HG03571 (cell line): ENCODE data around the gene ITFG2.
"Not testable (repeated sequence)": the region's sequence is repeated elsewhere in the genome, so short reads cannot be mapped to it uniquely, and the experiment has no call there.

Experiments
- ATAC-seq: cut with Tn5 transposase; IDR thresholded peaks from one replicate; pipeline ENCODE4 v1.9.1; 2021; ENCODE audit not compliant: unreplicated experiment

Gene ITFG2

DNA sequence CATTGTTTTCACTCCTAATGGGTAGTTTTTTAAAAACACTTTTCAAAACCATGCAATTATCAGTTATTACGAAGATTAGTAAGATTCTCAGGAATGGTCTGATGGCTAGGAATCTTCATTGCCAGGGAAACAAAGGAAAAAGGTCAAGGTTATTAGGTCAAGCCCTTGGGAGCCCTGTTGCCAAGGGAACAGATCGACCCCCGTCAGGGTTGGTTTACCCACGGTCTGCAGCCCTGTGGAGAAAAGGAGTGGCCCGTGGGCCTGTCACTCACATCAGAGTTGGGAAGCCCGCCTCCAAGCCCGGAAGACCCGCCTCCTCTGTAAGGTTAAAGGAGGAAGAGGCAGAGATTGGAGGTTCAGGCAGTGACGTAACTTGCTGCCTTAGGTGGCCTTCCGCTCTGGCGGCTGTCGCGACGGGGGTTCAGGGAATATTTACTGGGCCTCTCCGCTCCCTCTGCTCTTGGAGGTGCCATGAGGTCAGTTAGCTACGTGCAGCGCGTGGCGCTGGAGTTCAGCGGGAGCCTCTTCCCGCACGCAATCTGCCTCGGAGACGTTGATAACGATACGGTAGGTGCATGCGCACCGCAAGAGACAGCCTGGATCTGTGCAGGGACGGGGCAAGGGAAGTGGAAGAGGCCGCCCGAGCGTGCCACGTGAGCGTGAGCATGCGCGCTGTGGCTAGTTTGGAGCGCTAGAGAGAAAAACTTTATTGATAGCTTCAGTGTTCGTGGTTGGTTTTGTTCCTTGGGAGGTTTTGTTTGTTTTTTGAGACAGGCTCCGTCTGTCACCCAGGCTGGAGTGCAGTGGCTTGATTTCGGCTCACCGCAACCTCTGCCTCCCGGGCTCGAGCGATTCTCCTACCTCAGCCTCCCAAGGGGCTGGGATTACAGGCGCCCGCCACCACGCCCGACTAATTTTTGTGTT lies at the start of gene ITFG2:
TSS of gene ITFG2 (plus strand) at position 379 of the 924 bp plus-strand sequence. CDS start at position 472, 93 bp downstream.
- peak; percentile 92 for ATAC-seq

DNA sequence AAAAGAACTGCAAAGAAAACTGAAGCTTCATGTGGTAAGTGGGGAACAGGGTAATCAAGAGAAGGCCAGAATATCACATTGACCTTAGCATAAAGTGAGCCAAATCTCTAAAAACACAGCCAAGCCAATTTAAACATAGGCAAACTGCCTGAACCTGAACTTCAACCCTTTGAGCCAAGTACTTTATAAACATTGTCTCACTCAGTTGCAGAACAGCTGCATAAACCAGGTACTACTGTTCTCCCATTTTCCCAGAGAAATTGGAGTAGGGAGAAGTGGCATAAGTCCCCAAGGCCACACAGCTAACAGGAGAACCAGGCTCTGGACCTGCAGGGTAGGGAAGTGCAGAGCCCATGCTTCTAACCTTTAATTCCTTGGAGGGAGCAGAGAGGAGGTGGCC lies 48.1 kb upstream of the ITFG2 start:
- no peak for ATAC-seq

DNA sequence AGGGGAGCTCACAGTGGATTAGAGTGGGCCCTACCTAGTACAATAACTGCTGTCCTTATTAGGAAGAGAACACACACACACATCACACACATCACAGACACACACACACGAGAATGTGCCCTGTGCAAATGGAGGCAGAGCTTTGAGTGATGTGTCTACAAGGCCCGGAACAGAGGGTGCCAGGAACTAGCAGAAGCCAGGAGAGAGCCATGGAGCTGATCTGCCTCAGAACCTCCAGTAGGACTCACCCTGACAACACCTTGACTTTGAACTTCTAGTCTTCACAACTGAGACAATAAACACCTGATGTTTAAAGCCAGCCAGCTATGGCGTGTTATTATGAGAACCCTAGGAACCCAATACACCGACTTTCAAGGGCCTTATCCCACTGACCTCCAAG lies 47.4 kb upstream of the ITFG2 start:
- ATAC-seq: no peak

DNA sequence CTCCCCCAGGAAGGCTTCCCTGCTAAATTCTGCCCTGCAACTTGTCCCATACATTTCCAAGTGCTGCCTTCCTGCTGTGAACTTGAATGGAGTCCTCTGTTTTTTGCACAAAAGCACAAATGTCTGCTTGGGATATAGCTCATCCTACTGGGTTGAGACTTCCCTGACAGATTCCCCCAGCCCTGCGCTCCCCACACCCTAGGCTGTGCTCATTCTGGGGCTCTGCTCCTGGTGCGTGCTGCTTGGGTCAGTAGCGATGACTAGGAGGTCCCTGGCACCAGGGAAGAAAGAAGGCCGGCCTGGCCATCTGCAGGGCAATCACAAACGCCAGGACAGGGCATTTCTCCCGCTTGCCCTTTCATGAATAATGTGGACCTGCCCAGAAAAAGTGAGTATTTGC lies 46.9 kb upstream of the ITFG2 start:
- ATAC-seq: no peak

DNA sequence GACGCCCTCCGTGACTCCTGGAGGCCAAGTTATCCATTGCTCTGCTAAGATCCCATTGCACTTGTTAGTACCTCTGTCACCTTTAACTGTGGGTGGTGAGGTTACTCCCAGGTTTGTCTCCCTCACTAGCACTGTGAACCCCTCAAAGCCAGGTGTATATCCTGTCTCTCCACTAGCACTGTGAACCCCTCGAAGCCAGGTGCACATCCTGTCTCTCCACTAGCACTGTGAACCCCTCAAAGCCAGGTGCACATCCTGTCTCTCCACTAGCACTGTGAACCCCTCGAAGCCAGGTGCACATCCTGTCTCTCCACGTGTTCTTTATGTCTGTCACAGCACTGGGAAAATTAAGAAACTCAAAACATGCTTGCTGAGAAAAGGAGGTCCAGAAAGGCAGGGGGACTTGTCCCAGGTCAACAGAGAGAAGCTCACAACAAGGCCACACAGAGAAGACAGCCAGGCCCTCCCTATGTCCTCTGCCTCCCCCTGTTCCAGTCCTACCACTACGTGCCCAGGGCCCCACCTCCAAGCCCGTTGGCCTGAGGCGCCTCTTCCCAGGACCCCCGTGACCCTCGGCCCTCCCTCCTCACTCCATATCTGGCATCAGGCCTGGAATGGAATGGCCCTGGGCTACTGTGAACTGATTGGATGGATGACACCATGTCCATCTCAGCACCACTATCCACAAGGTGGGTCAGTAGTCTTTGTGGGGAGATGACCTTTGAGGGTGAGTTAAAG lies 44.1 kb upstream of the ITFG2 start:
- no peak for ATAC-seq

DNA sequence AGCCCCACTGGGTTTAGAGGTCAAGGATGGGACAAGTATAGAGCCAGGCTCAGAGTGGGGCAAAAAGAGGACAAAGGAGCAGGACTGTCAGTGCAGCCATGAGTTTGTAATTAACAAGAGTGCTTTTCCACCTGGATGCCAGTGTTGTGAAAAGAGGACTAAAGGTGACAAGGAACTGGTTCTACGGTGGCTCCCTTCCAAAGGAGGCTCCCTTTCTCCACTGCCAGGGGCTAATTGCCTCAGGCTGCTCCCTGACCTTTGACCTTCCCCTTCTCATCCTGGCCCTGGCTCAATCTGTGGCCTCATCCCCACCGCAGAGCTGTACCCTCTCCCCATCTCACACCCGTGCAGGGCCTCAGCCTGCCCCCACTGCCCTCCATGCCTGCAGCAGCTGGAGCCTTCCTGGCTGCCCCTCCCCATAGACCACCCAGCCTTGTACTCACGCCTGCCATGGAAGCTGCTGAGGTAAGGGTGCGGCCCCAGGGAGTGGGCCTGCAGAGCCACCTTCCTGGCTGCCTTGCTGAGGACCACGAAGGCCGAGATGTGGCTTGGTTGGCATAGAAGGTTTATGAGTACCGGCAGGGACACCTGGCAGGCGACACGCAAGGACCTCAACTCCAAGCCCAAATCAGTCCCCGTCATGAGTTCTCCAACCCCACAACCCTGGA lies 42.5 kb upstream of the ITFG2 start:
- no peak for ATAC-seq

DNA sequence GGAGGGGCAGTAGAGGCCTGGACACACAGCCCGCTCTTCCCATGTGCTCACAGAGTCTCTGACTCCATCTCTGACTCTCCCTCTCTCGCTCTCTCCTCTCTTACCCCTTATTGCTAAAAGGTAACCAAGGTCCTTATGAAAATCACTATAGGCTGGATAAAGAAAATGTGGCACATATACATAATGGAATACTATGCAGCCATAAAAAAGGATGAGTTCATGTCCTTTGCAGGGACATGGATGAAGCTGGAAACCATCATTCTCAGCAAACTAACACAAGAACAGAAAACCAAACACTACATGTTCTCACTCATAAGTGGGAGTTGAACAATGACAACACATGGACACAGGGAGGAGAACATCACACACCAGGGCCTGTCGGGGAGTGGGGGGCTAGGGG lies 41.9 kb upstream of the ITFG2 start:
- not testable (repeated sequence) for ATAC-seq

DNA sequence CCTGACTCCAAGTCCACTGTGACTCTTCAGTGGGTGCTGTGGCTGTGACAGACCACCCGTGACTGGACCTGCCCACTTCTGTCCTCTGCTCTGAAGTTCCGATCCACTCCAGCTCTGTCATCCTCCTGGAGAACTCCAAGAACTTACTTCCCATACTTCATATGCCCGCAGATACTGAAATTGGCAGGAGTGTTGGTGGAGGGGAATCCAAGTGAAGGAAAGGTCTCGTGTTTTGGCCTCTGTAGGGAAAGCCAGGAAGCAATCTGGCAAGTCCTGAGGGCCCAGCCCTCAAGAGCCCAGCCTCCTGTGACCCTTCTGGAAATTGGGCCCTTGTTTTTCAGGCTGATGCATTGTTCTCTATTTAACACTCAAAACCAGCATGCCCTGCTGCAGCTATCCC lies 40.1 kb upstream of the ITFG2 start:
- no peak for ATAC-seq

DNA sequence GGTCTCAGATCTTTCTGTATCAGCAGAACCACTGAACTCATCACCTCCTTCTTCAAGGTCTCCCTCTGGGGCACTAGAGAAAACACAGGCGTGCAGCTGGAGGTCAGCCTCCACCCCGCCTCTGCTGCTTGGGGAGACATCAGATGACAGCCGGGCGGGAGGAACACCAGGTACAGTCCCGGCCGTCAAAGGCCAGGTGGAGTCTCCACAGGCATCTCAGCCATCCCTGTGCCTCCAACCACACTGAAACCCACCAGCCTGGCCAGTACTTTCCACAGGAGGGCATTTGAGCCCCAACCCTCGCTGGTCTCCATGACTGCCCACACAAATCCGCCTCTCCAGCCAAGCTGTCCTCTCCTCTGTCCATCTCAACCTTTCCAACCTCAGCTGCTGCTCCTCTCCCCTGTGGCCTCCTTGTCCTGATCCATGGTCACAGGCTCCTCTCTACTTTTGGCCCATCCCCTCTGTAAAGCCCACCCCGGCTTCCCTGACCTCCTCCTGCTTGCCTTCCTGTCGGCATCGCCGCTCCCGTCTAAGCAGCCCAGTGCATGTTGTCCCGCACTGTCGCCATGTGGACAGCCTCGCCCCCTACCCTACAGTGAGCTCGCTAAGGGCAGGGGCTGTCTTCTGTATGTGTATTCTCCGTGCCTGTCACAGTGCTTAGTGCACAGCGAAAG lies 39.1 kb upstream of the ITFG2 start:
- no peak for ATAC-seq

DNA sequence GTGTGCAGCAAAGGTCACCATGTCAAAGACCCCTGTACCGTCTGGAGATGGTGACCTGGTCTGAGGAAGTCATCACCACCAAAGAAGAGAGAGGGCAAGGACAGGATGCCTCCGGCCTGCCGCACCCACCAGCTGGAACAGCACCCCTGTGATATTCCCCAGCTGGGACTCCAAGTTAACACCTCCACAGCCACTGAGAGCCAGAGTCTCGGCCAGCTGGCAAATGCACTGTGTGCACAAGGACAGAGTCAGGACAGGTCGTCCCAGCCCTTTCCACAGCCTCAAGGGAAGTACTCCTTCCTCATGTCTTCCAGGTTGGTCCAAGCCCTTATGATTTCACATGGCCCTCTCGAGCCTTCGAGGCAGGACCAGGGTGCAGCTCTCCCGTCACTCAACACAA lies 37.0 kb upstream of the ITFG2 start:
- no peak for ATAC-seq

DNA sequence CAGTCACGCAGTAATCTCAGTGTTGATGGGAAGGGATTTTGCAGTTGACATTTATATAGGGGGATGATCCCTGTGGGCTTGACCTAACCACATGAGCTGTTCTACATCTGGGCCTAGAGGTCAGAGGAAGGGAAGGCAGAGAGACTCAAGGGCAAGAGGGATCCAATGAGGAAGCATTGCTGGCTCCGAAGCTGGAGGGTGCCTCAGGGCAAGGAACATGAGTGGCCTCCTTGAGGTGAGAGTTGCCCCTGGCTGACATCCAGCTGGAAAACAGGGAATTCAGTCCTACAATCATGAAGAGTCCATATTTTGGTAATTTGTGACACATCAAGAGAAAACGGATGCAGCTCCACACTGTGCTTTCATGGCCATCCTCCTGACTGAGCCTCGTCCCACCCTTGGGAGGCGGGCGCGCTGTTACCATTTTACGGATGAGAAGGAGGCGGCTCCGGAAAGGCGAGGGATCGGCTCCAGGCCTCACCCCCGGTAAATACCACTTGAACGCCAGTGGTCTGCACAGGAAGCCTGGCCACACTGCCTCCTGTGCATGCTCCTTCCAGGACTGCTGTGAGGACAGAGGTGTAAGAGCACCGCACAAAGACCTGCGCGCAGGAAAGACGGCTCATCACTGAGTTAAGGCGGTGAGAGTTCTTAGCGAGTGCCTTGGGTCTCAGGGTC lies 36.2 kb upstream of the ITFG2 start:
- ATAC-seq: no peak

DNA sequence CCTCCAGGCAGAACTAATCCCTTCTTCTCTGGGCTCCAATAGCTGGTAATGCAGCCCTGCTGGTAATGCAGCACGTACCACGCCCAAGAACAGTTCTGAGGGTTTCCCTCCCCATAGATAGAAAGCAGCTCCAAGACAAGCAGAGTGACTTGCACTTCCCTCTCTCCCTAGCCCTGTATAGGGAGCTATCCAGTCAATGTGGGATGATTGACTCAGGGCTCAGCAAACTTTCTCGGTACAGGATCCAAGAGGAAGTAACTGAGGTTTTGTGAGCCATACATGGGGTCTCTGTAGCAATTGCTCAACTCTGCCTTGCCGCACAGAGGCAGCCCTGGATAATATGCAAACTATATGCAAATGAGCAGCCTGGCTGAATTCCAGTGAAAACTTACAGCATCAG lies 33.2 kb upstream of the ITFG2 start:
- ATAC-seq: no peak

DNA sequence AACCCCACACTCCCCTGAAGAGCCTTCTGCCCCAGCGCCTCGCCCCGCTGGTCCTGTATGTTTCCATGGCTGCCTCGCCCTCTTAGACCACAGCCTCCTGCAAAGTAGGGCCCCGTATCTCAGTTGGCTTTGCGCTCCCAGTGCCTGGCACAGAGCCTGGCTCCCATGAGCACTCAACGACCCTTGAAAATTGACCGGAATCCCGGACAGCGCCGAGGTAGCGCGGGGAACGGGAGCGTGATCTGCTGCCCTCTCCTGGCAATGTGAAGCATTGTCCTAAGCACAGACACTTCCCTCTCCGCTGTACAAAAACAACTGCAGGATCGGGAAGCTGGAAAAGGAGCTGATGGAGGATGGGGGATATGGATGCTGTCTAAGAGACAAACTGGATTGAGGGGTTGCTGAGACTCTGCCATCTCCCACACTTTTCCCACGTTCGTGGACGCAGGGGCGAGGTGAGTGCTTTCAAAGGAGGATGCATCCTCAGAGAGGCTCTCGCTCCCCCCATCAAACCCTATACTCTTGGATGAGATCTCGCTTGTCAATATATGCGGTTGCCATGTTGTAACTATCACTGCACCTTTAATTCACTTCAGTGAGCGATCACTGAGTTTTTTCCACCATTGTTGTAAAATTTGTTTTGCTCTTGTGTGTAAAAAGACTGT lies 28.4 kb upstream of the ITFG2 start:
- no peak for ATAC-seq

DNA sequence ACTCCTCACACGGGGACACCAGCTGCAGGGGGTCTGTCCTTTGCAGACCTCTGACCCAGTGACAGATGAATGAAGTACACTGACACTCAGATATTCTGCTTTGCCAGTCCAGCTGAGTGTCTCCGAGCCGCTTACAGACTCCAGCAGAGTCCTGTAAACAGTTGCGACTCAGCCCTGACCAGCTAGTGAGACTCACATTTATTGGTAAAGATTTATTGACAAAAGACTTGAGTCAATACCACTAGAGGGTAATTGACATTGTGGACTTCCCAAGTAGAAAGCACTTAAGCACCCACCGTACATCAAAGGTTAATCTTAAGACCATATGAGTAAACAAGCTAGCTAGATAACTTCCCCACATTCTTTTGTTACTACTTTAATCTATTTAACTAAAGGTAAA lies 27.5 kb upstream of the ITFG2 start:
- no peak for ATAC-seq

DNA sequence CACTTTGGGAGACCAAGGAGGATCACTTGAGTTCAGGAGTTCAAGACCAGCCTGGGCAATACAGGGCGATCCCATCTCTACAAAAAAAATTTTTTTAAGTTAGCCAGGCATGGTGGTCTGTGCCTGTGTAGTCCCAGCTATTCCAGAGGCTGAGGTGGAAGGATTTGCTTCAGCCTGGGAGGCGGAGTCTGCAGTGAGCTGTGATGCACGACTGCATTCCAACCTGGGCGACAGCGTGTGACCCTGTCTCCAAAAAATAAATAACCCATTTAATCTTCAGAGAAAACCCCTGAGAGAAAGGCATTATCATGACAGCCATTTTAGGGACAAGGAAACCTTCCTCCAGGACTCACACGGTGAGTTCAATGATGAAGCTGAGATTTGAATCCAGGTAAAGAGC lies 21.4 kb upstream of the ITFG2 start:
- ATAC-seq: no peak

DNA sequence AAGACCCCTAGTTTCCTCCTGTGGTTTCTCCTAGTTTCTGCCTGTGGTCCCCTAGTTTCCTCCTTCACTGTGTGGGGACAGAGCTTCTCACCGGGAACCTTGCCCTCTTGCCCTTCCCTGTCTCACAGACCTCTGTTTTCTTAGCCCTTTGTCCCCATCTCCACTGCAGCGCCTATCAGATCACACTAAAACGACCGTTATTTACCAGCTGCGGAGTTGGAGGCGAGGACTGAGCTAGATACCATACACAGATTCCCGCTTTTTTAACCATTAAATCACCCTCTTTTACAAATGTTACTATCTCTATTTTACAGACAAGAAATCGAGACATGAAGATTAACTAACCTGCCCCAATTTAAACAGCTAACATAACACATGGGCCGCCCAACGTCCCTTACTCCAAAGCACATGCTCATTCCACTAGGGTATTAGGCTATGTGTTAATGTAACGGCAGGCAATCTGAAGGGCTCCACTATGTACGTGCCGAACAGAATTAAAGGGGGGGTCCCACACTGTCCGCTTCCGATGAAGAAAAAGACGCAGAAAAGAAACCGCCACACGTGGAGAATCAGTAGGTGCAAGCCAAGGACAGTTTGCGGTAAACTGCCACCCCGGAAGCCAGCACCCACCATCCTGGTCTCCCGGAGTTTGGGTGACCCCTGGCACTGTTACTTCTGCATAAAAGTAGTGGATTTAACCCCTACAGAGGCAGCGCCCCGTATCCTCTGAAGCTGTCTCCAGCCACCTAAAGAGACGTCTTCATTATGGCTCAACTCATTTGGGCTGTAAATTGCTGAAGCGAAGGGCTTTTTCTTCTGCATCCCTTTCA lies 19.6 kb upstream of the ITFG2 start:
- ATAC-seq: no peak

DNA sequence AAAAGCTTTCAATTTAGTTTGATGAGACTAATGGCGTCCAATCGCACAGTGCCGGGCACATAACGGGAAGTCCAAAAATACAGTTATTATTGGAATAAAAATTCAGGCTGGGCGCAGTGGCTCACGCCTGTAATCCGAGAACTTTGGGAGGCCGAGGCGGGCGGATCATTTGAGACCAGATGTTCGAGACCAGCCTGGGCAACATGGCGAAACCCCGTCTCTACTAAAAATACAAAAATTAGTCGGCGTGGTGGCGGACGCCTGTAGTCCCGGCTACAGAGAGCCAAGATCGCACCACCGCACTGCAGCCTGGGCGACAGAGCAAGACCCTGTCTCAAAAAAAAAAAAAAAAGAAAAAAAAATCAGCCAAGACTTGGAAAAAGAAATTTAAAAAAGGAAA lies 18.9 kb upstream of the ITFG2 start:
- ATAC-seq: no peak

DNA sequence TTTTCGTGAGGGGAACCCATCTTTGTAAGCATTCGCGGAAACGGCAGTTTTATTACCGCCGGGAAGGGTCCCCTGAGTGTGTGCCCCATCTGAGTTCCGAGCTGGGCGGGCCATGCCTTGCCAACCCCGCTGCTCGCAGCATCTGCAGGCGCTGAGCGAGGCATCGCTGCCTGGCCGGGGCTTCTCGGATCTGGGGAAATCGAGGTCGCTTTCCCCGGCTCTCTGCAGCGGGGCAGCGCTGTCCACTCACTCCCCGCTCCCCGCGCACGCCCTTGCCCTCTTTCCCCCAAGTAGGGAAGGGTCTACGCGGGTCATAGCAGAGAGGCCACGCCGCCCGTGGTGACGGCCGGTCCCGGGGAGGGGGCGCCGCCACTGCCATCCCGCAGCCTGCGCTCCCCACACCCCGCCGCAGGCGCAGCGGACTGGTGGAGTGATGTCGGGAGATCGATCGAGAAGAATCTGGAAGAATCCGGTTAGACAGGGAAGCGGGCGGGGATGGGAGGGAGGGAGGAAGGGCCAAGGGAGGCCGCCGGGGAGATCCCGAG lies 18.2 kb upstream of the ITFG2 start:
- no peak for ATAC-seq

DNA sequence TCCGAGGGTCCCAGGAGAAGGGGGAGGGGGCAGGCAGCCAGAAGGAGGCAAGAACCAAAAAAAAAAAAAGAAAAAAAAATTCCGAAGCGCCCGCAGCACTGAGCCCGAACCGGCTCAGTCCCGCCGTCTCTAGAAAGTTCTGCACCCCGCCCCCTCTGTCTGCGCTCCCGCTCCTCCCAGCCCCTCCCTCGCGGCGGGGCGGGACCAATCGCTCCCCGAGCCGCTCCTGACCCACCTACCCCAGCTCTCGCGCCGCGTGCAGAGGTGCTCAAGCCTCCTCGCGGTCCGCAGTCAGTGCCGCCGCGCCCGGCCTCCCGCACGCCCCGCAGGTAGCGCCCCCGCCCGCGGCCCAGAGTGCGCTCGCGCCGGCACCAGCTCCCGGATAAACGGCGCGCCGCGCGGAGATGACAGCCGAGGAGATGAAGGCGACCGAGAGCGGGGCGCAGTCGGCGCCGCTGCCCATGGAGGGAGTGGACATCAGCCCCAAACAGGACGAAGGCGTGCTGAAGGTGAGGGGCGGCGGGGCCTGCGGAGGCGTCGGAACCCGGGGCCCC lies 17.7 kb upstream of the ITFG2 start, which contains the start of gene FKBP4:
TSS of gene FKBP4 (plus strand) at position 235 of the 554 bp plus-strand sequence. CDS start at position 405, 170 bp downstream.
- peak; percentile 75 for ATAC-seq
